Subcutaneous adipose tissue (tissue), 4 donors: Measurements from ENCODE around the gene OBP2A. TPM values are rescaled to one million over a fixed set of nuclear protein-coding genes. Genes with fewer than 3 reads are reported as not detected.

Experiments
- CTCF ChIP-seq: fragments of 450-650 bp; IDR thresholded peaks from one replicate; pipeline ENCODE4 v1.5.1; 2016; ENCODE audit warnings: low read depth, mild to moderate bottlenecking, control low read depth, antibody characterized with exemption, moderate library complexity
- total RNA-seq, 4 donors: library from RNA; depleted of rRNA; stranded (reverse); fragments of >200 nt; gene quantifications; one replicate each; pipeline ENCODE4 v1.1.0, GENCODE V29; 2016

OBP2A gene
- total RNA-seq, 4 donors from 2014 or later, result not detected

- TF ChIP-seq CTCF, result no peak
Measured at GRCh38 chr9:135547756-135548736, 2.1 kb downstream of the OBP2A start.

GRCh38 chr9:135550344-135550918 is 4.5 kb downstream of the OBP2A start:
- TF ChIP-seq CTCF, result no peak

GRCh38 chr9:135551031-135551430 is 5.1 kb downstream of the OBP2A start:
- TF ChIP-seq CTCF, result no peak

DNA sequence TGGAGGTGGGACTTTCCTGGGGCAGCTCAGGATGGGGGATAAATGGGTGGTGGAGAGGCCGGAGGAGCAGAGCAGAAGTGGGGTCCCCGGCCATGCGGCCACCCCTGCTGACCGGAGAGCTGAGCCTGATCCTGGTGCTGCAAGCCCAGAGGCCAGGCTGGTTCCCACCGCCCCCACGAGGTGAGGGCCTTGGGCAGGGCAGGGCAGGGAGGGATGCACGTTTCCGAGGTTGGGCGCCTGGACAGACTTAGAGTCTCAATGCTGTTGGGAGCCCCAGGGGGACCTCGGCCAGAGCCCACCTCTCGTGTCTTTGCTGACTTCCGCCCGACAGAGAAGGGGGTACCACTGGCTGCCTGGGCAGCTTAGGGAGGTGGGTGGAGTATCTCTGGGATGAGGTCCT is 5.5 kb downstream of the OBP2A start:
- TF ChIP-seq CTCF, result no peak

- TF ChIP-seq CTCF, result no peak
Measured at GRCh38 chr9:135552021-135552697, 6.2 kb downstream of the OBP2A start.

- TF ChIP-seq CTCF, result no peak
Measured at GRCh38 chr9:135552698-135553171, 6.8 kb downstream of the OBP2A start.

- TF ChIP-seq CTCF, result no peak
Measured at GRCh38 chr9:135554718-135555117, 8.8 kb downstream of the OBP2A start.
